Bronchial epithelial cell (primary cell): ENCODE data around the gene TTC19. TPM values are rescaled to one million over a fixed set of nuclear protein-coding genes. Genes with fewer than 3 reads are reported as not detected.

Experiments
- DNase-seq: peaks from one replicate; pipeline ENCODE4 v3.0.0-alpha.2; 2010; ENCODE audit warnings: low read depth
- FAIRE-seq: peaks from 2 replicates; lab custom pipeline; 2011; peaks lifted over from hg19 to GRCh38; lab: Jason Lieb, UNC
- H3K27me3 ChIP-seq: 2 replicates; pipeline ENCODE4 v1.5.1; 2011; ENCODE audit warnings: low read length; ENCODE audit not compliant: control insufficient read depth, insufficient read depth
- H3K36me3 ChIP-seq: 2 replicates; pipeline ENCODE4 v1.5.1; 2011; ENCODE audit warnings: low read length; ENCODE audit not compliant: control insufficient read depth, insufficient read depth
- H3K4me3 ChIP-seq: 2 replicates; pipeline ENCODE4 v1.5.1; 2011; ENCODE audit warnings: mild to moderate bottlenecking, low read depth, low read length, control low read depth
- CTCF ChIP-seq: IDR thresholded peaks from 2 replicates; pipeline ENCODE4 v1.5.1; 2011; ENCODE audit warnings: mild to moderate bottlenecking, moderate library complexity, low read length, control low read depth, inconsistent platforms; ENCODE audit not compliant: insufficient read depth, severe bottlenecking
- total RNA-seq: library from RNA; depleted of rRNA; stranded (reverse); fragments of >200 nt; gene quantifications from 2 replicates; pipeline ENCODE4 v1.2.1, GENCODE V29; 2014

TTC19 gene
- total RNA-seq, 1 donor from 2014 or later = 34.8 TPM

GRCh38 chr17:15998031-15998562 is 1.5 kb upstream of the TTC19 start:
- Histone ChIP-seq H3K4me3 (no peak overlapping the region), H3K36me3 (peaks cover 5% of the 10 kb centered on the region), H3K27me3 (no peaks in the 10 kb centered on the region)
- TF ChIP-seq CTCF = no peak
- no peak for FAIRE-seq
- DNase-seq = no peak

GRCh38 chr17:15999974-16000827 is 577 bp downstream of the TTC19 start:
- no peak for DNase-seq
- Histone ChIP-seq H3K36me3 (peaks cover 18% of the 10 kb centered on the region), H3K27me3 (no peaks in the 10 kb centered on the region), H3K4me3 (peak overlapping the region; percentile 58)
- FAIRE-seq = no peak
- TF ChIP-seq CTCF = no peak

- DNase-seq = peak; percentile 54
- FAIRE-seq = no peak
Measured at GRCh38 chr17:16001226-16001897, 1.7 kb downstream of the TTC19 start.

GRCh38 chr17:16002708-16003260 is 3.2 kb downstream of the TTC19 start:
- no peak overlapping the region for H3K4me3 ChIP-seq
- FAIRE-seq (no peak), DNase-seq (no peak)
- TF ChIP-seq CTCF = no peak
- H3K27me3 ChIP-seq = no peaks in the 10 kb centered on the region
- H3K36me3 ChIP-seq = peaks cover 23% of the 10 kb centered on the region

More at GRCh38 chr17:16001226-16001897, 1.7 kb downstream of the TTC19 start:
- peaks cover 23% of the 10 kb centered on the region for H3K36me3 ChIP-seq
- H3K27me3 ChIP-seq = no peaks in the 10 kb centered on the region
- TF ChIP-seq CTCF = no peak
- peak overlapping the region; percentile 58 for H3K4me3 ChIP-seq

DNA sequence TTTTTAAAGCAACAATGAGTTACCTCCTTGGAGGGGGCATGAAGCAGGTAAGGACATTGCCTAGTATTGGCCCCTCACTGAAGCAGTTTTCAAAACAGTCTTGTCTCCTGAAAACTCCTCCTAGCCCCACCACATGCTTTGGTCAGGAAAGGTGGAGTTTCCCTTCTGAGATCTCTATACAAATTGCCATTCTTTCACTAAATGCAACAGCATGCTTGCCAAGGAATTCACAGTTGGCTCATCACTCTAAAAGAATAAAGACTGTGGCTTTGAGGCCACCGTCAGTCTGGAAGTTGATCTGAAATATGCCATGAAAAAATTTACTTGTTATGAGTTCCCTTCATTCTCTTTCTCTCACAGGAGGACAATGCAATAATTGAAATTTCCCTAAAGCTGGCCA is 4.2 kb downstream of the TTC19 start:
- TF ChIP-seq CTCF = no peak
- Histone ChIP-seq H3K27me3 (no peaks in the 10 kb centered on the region), H3K36me3 (peaks cover 26% of the 10 kb centered on the region), H3K4me3 (no peak overlapping the region)
- DNase-seq (no peak), FAIRE-seq (no peak)
